Measurements from ENCODE around the gene ISY1.
A peak's percentile ranks its signal among the peaks of the same experiment; 100 is the strongest.
"Not testable (repeated sequence)": the region's sequence is repeated elsewhere in the genome, so short reads cannot be mapped to it uniquely, and the experiment has no call there.

ISY1 gene

DNA sequence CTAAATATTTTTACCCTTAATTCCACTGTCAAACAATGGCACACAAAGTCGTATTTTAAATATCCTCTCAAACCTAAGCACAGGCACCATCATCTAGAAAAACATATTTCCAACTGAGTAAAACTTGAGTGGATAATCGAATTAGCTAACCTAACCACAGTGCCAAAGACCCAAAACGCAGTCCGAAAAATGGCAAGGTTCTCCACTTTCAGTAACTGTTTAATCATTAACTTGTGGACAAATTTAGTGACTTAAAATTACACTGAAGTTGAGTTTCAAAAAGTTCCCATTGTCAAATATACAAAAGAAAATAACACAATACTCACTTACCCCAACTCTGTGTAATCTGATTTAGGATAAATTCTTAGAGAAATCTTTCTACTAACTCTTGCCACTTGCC lies 12.9 kb upstream of the ISY1 start:
- H3K27ac ChIP-seq: no peak overlapping the region

DNA sequence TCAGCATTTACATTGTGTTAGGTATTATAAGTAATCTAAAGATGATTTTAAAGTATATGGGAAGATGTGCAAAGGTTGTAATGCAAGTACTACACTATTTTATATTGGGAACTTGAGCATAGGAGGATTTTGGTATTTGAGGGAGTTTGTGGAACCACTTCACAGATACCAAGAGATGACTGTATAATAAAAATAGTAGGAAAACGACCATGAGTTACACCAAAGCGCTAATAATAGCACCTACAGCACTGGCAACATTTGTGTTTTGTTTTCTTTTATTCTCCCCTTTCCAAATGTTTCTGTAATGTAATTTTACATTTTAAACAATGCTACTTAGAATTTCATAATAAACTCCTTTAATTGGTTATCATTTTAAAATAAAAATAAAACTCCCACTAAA lies 12.3 kb upstream of the ISY1 start:
- Histone ChIP-seq H3K4me3 (no peak overlapping the region), H3K27ac (no peak overlapping the region)

More for the DNA sequence above, 12.9 kb upstream of the ISY1 start:
- no peak overlapping the region for H3K4me3 ChIP-seq

DNA sequence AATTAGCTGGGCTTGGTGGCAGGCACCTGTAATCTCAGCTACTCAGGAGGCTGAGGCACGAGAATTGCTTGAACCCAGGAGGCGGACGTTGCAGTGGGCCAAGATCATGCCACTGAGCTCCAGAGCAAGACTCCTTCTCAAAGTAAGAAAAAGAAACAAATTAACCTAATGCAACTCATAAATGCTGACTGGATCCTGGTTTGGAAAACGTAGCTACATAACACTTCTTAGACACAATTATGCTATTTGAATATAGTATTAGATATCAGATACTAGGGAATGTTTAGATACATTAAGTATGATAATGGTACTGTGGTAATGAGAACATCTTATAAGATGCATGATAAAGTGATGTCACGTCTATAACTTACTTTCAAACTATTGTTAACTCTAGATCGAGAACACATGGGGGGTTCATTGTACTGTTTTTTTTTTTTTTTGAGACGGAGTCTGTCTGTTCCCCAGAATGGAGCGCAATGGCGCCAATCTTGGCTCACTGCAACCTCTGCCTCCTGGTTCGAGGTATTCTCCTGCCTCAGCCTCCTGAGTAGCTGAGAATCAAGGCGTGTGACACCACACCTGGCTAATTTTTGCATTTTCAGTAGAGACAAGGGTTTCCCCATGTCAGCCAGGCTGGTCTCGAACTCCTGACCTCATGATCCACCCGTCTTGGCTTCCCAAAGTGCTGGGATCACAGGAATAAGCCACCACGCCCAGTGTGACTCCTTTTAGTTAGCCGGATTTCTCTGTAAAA lies 5.9 kb upstream of the ISY1 start:
- Histone ChIP-seq H3K4me3 (no peak overlapping the region), H3K27ac (no peak overlapping the region)

DNA sequence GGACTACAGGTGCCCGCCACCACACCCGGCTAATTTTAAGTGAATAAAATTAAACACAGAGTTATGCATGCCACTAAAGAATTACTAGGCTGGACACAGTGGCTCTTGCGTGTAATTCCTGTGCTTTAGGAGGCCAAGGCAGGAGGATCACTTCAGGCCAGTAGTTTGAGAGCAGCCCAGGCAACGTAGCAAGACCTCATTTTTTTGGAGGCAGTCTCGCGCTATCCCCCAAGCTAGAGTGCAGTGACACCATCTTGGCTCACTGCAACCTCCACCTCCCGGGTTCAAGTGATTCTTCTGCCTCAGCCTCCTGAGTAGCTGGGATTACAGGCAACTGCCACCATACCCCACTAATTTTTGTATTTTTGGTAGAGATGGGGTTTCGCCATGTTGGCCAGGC lies 4.7 kb upstream of the ISY1 start:
- not testable (repeated sequence) for H3K27ac ChIP-seq, H3K4me3 ChIP-seq

DNA sequence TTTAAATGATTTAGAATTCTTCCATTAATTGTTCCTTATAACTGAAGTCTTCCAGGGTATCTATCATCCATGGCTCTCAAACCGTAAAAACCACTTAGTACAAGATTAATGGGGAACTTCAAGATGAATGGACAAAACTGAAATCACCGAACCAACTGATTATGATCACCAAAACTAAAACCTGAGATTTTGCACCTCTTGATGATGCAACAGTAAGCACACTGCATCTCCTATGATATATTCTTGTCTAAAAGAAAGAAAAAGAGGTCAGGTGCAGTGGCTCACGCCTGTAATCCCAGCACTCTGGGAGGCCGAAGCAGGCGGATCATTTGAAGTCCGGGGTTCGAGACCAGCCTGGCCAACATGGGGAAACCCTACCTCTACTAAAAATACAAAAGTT lies 3.6 kb upstream of the ISY1 start:
- Histone ChIP-seq H3K4me3 (no peak overlapping the region), H3K27ac (no peak overlapping the region)

DNA sequence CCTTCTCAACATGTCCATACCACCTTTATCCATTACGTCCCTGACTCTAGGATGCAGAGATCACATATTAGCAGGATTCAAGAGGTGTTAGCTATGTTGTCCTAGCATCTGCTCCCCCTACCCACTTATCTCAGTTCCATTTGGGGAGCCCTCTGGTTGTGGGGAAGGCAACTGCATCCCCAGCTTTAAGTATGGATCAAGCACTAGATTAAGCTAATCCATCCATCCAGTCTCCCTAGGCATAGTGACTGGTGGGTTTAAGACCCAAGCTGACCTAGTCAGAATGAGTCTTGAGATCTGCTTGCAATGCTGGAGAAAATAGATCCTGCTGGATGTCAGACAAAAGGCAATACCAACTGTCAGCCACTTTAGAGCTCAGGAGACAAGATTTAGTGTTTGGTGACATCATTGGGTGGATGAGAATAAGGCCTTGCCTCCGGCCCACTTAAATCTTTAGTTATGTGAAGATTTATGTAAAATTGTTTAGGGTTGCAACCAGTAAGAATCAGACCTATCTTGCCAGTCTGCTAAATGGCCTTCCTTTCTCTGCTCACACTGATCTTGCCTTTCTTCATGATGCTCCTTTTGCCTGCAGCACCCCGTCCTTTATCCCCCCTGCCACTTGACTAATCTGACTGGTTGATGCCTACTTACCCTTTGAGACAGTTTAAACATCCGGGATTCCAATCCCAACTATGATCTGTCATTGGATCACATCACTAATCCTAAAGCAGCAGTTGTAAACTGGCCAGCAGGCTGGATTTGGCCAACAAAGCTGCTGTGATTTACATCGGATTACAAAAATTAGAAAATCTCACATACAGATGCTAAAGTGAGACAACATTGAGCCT lies 2.1 kb upstream of the ISY1 start:
- Histone ChIP-seq H3K4me3 (no peak overlapping the region), H3K27ac (peak overlapping the region in 5 of 21 experiments; percentile 11 to 96 (median 95))

DNA sequence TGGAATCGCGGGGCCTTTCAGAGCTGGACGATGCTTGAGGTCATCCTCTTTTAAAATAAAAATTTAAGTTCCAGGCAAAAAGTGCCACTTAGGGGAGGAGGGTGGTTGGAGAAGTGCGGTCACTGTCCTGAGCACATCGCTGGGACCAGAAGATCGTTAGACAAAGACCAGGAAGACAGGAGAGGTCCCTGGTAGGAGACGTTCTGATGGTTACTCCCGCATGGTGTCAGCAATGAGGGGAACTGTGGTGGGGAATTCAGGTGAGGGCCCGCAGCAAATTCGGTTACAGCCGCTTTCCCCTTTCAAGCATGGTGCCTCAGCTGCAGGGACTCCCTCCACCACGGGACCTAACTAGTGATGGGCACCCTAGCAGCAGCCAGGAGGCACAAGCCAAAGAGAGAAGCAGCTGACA lies 1.0 kb upstream of the ISY1 start:
- Histone ChIP-seq H3K4me3 (peak overlapping the region; percentile 56 to 95 (median 82)), H3K27ac (peak overlapping the region in 20 of 21 experiments; percentile 88 to 99 (median 95))

DNA sequence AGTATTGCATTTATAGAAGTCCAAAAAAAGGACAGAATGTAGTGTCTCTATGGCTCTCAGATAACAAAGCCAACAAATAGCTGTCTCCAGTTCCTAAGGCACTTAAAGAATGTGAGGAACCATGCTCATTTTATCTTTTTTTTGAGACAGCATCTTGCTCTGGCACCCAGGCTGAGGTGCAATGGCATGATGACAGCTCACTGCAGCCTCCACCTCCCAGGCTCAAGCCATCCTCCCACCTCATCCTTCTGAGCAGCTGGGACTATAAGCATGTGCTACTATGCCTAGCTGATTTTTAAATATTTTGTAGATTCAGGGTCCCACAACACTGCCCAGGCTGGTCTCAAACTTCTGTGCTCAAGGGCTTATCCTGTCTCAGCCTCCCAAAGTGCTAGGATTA lies 16.1 kb downstream of the ISY1 start:
- no peak overlapping the region for H3K27ac ChIP-seq
- H3K4me3 ChIP-seq: no peak overlapping the region

DNA sequence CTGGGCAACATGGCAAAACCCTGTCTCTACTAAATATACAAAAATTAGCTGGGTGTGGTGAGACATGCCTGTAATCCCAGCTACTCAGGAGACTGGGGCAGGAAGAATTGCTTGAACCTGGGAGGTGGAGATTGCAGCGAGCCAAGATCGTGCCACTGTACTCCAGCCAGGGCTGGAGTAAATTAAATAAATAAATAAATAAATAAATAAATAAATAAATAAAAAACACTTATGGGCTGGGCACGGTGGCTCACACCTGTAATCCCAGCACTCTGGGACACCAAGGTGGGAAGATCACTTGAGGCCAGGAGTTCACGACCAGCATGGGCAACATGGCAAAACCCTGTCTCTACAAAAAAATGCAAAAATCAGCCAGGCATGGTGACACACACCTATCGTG lies 19.9 kb downstream of the ISY1 start:
- H3K27ac ChIP-seq: not testable (repeated sequence)

DNA sequence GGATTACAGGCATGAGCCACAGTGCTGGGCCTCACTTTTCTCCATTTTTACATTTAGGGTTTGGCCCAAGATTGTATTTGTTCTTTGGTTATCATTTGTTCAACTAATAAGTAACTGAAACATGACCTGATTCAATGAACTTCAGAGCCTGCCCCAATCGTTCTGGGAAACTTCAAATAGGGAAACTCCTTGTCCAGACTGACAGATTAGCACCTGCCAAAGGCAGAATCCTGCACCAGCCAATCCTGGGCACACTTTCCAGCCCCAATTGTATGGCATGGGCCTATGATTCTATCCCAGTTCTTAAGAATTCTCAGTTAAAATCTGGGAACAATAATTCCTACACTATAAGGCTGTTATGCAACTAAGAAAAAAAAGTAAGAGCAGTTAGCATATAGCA lies 21.0 kb downstream of the ISY1 start:
- H3K27ac ChIP-seq: no peak overlapping the region
- no peak overlapping the region for H3K4me3 ChIP-seq

More for the DNA sequence above, 19.9 kb downstream of the ISY1 start:
- H3K4me3 ChIP-seq: not testable (repeated sequence)

DNA sequence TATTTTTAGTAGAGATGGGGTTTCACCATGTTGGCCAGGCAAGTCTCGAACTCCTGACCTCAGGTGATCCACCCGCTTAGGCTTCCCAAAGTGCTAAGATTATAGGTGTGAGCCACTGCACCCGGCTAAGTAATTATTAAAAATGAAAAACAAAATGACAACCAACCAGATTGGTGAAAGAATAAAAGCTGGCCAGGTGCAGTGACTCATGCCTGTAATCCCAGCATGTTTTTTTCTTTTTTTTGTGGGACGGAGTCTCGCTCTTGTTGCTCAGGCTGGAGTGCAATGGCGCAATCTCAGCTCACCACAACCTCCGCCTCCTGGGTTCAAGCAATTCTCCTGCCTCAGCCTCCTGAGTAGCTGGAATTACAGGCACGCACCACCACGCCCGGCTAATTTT lies 24.6 kb downstream of the ISY1 start:
- not testable (repeated sequence) for H3K27ac ChIP-seq, H3K4me3 ChIP-seq

DNA sequence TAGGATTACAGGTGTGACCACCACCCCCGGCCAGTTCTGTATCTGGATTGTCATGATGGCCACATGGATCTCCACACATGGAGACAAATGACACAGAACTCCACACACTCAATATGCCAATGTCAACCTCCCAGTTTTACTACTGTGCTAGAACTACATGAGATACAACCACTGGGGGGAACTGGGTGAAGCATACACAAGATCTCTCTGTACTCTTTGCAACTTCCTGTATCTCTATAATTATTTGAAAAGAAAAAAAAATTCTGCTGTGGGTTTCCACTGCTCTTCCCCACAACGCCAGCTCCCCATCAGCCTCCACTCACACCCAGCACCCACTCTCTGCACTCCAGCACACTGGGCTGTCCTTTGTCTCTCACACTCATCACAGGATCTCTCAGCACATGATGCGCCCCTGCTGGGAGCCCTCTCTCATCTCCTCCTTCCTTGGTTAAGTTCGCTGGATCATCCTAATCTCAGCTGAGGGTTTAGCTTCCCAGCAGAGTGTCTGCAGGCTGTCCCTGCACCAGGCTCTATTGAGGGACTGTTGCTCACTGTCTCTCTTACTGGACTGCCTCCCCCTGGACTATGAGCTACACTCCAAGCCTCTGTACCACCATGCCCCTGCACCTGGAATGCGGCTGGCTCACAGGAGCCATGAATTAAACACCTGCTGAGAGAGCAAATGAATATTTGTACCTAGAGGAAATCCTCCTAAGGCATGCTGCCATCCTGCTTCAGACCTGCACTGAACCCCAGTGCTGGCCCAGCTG lies 28.6 kb downstream of the ISY1 start:
- H3K4me3 ChIP-seq: no peak overlapping the region
- H3K27ac ChIP-seq: no peak overlapping the region

DNA sequence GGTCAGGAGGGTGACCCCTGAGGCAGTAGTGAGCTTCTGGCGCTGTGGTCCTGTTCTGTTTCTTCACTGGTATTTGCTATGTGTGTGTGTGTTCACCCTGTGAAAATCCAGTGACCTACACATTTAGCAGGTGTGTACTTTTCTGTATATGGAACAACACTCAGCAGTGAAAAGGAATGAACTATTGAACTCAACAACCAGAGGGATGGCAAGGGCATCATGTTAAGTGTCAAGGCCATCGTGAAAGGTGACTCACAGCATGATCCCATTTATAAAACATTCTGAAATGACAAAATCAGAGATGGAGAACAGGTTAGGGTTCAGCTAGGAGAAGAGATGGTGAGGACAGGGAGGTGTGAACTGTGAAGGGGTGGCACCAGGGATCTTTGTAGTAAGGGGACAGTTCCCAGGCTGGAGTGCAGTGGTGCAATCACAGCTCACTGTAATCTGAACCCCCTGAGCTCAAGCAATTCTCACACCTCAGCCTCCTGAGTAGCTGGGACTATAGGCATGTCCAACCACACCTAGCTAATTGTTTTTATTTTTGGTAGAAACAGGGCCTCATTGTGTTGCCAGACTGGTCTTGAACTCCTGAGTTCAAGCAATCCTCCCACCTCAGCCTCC lies 29.3 kb downstream of the ISY1 start:
- Histone ChIP-seq H3K27ac (no peak overlapping the region), H3K4me3 (no peak overlapping the region)

DNA sequence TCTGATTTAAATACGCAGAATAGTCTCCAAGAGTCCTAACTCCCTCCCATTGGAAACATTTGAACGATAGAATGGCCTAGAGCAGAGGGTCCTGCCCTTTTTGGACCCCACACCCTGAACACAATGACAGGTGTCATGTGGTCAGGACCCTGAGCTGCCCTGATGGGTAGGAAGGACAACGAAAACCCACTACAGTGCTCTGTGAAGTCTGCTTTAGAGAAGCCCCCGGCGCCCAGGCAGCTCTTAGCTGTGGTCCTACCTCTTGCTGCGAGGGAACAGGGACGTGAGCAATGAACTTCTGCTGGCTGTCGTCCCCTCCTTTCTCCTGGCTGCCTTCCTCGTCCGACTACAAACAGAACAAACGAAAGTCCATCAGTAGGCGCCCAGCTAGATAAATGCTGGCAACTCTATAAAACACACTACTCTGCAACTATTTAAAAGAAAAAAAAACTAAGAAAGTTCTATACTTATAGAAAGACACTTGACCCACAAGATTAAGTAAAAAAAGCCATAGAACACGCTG lies 30.5 kb downstream of the ISY1 start:
- Histone ChIP-seq H3K27ac (no peak overlapping the region), H3K4me3 (no peak overlapping the region)

DNA sequence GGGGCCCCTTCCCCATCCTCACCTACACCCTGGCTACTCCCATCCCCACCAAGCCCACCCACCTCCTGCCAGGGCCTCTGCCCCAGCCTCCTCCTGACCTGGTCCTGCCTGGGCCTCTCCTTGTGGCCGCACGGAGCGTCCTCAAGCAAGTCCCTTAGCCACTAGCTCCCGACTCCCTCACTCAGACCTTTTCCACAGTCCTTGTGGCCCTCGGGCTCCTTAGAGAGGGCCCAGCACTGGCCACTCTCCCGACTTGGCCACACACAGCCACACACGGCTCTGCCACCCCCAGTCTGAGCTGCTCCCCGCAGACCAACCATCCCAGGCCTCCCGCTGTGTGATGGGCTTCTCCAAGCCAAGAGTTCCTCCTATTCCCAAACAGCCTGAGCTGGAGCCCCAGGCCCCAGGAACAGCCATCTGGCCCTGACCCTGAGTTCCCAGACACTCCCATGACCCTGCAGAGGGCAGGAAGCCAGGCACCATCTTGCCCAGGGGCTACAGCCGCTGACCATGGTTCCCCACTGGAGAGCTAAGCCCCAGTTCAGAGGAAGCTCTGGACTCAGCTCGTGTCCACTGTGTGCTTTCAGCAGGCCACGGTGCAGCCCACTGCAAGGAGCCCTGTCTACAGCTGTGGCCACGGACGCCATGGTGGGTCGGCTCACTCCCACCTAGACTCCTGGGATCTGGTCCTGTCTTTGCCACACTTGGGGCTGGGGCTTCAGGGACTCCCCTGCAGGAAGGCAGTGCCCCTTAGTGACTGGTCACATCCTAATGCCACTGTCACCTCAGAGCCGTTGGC lies 32.3 kb downstream of the ISY1 start:
- no peak overlapping the region for H3K27ac ChIP-seq
- H3K4me3 ChIP-seq: no peak overlapping the region

DNA sequence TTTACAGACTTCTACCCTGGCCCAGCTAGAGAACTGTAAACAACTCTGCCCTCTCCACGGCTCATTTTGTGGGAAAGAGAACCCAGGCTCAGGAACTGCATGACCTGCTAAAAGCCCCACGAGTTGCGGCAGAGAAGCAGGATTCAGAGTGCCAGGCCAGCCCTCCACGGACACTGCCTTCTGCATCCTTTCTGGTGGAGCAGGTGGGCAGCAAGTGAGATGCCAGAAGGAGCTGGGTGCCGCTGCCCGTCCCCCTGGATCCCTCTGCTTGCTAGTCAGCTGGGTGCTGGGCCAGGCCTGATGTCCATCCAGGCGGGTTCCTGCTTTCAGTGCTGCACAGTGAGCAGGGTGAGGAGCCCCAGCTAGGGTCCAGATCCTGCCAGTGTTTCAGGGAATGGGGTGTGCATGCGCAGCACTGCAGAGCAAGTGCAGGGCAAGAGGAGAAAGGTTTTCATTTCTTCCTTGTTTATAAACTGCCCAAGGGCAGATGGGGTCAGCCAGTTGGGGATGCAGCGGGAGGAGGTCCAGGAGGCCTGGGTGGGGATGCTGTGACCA lies 34.1 kb downstream of the ISY1 start:
- Histone ChIP-seq H3K27ac (no peak overlapping the region), H3K4me3 (no peak overlapping the region)

DNA sequence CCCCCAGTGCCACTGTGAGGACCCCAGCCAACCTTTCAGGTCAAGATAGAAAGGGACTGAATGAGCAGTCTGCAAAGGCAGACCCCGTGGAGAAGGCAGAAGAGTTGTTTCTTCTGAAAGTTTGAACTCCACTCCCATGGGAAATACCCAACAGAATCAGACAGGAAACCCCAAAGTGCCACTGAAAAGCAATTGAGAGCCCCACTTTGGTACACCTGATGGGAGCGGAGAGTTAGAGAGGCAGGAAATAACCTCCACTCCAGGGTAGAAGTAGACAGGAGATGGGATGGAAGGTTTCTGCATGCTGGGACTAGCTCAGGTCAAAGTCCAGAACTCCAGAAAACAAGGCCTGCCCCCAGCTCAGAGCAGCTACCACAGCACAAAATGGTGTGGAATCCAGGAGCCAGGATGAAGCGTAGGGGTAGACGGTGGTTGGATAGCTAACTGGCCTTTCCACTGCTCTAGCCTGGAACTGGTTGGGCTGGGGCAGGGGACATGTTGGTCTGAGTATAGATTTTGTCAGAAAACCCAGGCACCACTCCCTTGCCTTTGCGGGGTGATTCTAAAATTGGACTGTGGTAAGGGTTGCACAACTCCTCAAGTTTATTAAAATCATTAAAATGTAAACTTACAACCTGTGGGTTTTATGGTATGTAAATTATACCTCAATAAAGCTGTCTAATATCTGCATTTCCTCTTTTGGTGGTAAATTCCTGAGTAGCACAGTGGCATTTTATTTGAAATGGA lies 37.4 kb downstream of the ISY1 start:
- no peak overlapping the region for H3K4me3 ChIP-seq

More for the DNA sequence above, 37.4 kb downstream of the ISY1 start:
- H3K27ac ChIP-seq: peak overlapping the region in 2 of 21 experiments; percentile 35 to 94

Measured in skin epidermis (tissue), 12 donors.